GM19025 (cell line): Measurements from ENCODE around the gene PIGZ.

Experiments used
- ATAC-seq: cut with Tn5 transposase; IDR thresholded peaks from one replicate; pipeline ENCODE4 v1.9.1; 2021; ENCODE audit warnings: mild to moderate bottlenecking, low read depth, moderate library complexity; ENCODE audit not compliant: unreplicated experiment

PIGZ gene

DNA sequence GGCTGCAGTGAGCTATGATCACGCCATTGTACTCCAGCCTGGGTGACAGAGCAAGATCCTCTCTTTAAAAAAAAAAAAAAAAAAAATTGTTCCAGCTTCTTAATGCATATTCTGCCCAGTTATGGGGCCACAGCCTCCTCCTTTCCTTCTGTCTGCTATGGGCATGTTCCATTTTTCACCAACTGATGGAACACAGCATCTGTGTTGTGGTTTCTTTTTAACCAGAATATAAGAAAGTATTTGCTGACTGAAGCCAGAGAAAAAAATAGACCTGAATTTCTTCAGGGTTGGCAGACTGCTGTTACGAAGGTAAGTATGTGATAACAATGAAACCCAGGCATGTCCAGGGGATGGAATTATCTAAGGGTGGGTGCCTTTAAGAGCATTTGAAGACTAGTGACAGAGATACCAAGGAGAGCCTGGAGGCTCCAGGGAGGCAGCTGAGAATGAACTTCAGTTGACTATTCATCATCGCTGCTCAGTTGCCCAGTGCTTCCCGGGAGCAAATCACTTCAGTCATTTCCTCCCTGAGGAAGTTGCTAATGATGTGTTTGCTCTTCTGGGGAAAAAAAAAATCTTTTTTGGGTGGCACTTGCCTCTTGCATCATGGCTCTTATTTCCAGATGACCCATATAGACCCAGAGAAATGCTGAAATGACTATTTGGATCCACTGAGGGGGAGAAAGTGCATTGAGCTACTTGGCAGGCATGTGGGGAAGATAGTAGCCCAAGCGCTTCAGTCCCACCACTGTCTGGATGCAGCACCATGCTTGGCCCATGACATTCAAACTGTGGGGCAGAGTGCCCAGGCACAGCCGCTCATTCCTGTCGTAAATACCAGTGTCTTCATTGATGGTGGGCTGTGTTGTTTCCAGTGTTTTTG is 40.8 kb downstream of the PIGZ start:
- ATAC-seq, result no peak

GRCh38 chr3:196920733-196921132 is 47.9 kb downstream of the PIGZ start:
- ATAC-seq, result no peak

- ATAC-seq, result no peak
These were observed 49.7 kb downstream of the PIGZ start for GRCh38 chr3:196918968-196919367.

DNA sequence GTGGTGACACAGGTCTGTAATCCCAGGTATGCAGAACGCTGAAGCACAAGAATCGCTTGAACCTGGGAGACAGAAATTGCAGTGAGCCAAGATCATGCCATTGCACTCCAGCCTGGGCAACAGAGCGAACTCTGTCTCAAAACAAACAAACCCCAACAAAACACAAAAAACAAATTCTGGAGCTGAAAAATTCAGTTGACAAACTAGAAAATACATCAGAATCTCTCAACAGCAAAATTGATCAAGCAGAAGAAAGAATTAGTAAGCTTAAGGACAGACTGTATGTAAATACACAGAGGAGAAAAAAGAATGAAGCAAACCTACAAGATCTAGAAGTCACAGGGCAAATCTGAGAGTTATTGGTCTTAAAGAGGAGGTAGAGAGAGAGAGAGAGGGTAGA is 51.6 kb downstream of the PIGZ start:
- no peak for ATAC-seq

DNA sequence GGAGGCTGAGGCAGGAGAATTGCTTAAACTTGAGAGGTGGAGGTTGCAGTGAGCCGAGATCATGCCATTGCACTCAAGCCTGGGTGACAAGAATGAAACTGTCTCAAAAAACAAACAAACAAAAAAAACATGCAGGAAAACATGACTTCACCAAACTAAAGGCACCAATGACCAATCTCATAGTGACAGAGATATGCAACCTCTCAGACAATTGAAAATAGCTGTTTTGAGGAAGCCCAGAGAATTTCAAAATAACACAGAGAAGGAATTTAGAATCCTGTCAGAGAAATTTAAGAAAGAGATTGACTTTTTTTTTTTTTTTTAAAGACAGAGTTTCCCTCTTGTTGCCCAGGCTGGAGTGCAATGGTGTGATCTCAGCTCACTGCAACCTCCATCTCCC is 52.4 kb downstream of the PIGZ start:
- no peak for ATAC-seq

- no peak for ATAC-seq
These were observed 53.3 kb downstream of the PIGZ start for GRCh38 chr3:196915375-196915774.

DNA sequence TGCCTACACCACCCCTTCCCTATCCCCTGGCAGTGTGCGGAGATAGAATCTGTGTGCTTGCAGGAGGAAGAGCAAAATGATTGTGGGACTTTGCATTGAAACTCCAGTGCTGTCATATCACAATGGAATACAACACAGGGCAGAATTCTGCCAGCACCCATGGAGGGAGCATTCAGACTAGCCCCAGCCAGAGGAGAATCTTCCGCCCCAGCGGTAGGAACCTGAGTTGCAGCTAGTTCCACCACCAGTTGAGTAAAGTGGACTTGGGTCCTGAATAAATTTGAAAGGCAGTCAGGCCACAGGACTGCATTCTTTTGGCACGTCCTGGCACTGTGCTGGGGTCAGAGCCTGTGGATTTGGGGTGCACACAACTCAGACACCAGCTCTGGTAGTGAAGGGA is 53.8 kb downstream of the PIGZ start:
- ATAC-seq, result no peak

- ATAC-seq, result no peak
These were observed 64.9 kb downstream of the PIGZ start for GRCh38 chr3:196903740-196904139.

DNA sequence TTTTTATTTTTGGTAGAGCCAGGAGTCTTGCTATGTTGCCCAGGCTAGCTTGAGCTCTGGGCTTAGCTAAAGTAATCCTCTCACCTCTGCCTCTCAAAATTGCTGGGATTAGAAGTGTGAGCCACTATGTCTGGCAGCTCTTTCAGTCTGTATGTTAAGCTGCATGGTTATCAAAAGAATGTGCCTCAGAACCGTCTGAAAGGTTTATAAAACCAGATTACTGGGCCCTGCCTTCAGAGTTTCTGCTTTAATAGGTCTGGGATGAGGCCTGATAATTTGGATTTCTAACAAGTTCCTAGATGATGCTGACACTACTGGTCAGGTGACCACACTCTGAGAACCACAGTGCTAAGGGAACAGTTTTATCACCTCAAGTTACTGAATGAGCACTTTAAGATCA is 66.3 kb downstream of the PIGZ start:
- ATAC-seq, result no peak

DNA sequence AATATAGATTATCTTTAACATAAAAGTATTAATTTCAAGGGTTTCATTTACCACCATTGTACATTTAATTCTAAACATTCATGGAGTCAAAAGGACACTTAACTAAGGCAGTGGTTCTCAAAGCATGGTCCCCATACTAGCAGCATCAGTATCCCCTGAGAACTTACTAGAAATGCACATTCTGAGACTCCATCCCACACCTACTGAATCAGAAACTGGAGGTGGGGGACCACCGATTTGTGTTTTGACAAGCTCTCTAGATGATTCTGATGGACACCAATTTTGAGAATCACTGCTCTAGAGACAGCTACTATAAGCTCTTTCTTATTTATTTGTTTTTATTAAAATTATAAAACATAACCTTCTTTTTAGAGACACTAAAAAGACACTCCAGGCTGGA is 66.9 kb downstream of the PIGZ start:
- no peak for ATAC-seq
